Measurements from ENCODE around the gene LYPD6.

Gene LYPD6

GRCh38 chr2:149446748-149447147, 116.4 kb downstream of the LYPD6 start:
- in situ Hi-C loops (cut with MboI; ENCODE audit: low sequenced_read_pairs, unreplicated experiment), result no loop called here
- no peak for DNase-seq (ENCODE audit: low spot score)
- no peak for TF ChIP-seq CTCF (IDR thresholded peaks at IDR 0.05; ENCODE audit: borderline replicate concordance, control extremely low read depth, extremely low read depth, insufficient read depth, missing control alignments)

- TF ChIP-seq CTCF (IDR thresholded peaks at IDR 0.05; ENCODE audit: borderline replicate concordance, control extremely low read depth, extremely low read depth, insufficient read depth, missing control alignments), result no peak
- DNase-seq (ENCODE audit: low spot score), result no peak
- in situ Hi-C loops (cut with MboI; ENCODE audit: low sequenced_read_pairs, unreplicated experiment), result no loop called here
These were observed 117.9 kb downstream of the LYPD6 start for GRCh38 chr2:149448315-149448714.

GRCh38 chr2:149449017-149449416, 118.6 kb downstream of the LYPD6 start:
- no peak for DNase-seq (ENCODE audit: low spot score)
- no peak for TF ChIP-seq CTCF (IDR thresholded peaks at IDR 0.05; ENCODE audit: borderline replicate concordance, control extremely low read depth, extremely low read depth, insufficient read depth, missing control alignments)
- in situ Hi-C loops (cut with MboI; ENCODE audit: low sequenced_read_pairs, unreplicated experiment), result no loop called here

GRCh38 chr2:149451417-149452165, 121.2 kb downstream of the LYPD6 start:
- no peak for DNase-seq (ENCODE audit: low spot score)

GRCh38 chr2:149456285-149456684, 125.9 kb downstream of the LYPD6 start:
- no peak for DNase-seq (ENCODE audit: low spot score)
- TF ChIP-seq CTCF (IDR thresholded peaks at IDR 0.05; ENCODE audit: borderline replicate concordance, control extremely low read depth, extremely low read depth, insufficient read depth, missing control alignments), result no peak
- in situ Hi-C loops (cut with MboI; ENCODE audit: low sequenced_read_pairs, unreplicated experiment), result no loop called here

More at GRCh38 chr2:149451417-149452165, 121.2 kb downstream of the LYPD6 start:
- no peak for TF ChIP-seq CTCF (IDR thresholded peaks at IDR 0.05; ENCODE audit: borderline replicate concordance, control extremely low read depth, extremely low read depth, insufficient read depth, missing control alignments)
- in situ Hi-C loops (cut with MboI; ENCODE audit: low sequenced_read_pairs, unreplicated experiment), result no loop called here

- no peak for TF ChIP-seq CTCF (IDR thresholded peaks at IDR 0.05; ENCODE audit: borderline replicate concordance, control extremely low read depth, extremely low read depth, insufficient read depth, missing control alignments)
- no peak for DNase-seq (ENCODE audit: low spot score)
- in situ Hi-C loops (cut with MboI; ENCODE audit: low sequenced_read_pairs, unreplicated experiment), result no loop called here
These were observed 128.1 kb downstream of the LYPD6 start for GRCh38 chr2:149458502-149458901.

Measured in GM13976 (cell line).